ENCODE measurements around the gene CLEC20A.

- TF ChIP-seq, protein P1, sequence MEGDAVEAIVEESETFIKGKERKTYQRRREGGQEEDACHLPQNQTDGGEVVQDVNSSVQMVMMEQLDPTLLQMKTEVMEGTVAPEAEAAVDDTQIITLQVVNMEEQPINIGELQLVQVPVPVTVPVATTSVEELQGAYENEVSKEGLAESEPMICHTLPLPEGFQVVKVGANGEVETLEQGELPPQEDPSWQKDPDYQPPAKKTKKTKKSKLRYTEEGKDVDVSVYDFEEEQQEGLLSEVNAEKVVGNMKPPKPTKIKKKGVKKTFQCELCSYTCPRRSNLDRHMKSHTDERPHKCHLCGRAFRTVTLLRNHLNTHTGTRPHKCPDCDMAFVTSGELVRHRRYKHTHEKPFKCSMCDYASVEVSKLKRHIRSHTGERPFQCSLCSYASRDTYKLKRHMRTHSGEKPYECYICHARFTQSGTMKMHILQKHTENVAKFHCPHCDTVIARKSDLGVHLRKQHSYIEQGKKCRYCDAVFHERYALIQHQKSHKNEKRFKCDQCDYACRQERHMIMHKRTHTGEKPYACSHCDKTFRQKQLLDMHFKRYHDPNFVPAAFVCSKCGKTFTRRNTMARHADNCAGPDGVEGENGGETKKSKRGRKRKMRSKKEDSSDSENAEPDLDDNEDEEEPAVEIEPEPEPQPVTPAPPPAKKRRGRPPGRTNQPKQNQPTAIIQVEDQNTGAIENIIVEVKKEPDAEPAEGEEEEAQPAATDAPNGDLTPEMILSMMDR (tag by site-specific recombination; IDR thresholded peaks at IDR 0.05): no peak
- no peak for TF ChIP-seq ZNF133 (tag by site-specific recombination; IDR thresholded peaks at IDR 0.05)
- TF ChIP-seq, protein P2, sequence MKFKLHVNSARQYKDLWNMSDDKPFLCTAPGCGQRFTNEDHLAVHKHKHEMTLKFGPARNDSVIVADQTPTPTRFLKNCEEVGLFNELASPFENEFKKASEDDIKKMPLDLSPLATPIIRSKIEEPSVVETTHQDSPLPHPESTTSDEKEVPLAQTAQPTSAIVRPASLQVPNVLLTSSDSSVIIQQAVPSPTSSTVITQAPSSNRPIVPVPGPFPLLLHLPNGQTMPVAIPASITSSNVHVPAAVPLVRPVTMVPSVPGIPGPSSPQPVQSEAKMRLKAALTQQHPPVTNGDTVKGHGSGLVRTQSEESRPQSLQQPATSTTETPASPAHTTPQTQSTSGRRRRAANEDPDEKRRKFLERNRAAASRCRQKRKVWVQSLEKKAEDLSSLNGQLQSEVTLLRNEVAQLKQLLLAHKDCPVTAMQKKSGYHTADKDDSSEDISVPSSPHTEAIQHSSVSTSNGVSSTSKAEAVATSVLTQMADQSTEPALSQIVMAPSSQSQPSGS (tag by site-specific recombination; IDR thresholded peaks at IDR 0.05; ENCODE audit: low read depth): no peak
- TF ChIP-seq ZNF660 (tag by site-specific recombination; IDR thresholded peaks at IDR 0.05): no peak
- TF ChIP-seq, protein P3, sequence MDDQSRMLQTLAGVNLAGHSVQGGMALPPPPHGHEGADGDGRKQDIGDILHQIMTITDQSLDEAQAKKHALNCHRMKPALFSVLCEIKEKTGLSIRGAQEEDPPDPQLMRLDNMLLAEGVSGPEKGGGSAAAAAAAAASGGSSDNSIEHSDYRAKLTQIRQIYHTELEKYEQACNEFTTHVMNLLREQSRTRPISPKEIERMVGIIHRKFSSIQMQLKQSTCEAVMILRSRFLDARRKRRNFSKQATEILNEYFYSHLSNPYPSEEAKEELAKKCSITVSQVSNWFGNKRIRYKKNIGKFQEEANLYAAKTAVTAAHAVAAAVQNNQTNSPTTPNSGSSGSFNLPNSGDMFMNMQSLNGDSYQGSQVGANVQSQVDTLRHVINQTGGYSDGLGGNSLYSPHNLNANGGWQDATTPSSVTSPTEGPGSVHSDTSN (CRISPR knock-in tag; IDR thresholded peaks at IDR 0.05): no peak
- TF ChIP-seq ZNF239 (tag by site-specific recombination; IDR thresholded peaks at IDR 0.05): no peak
- TF ChIP-seq ZNF514 (tag by site-specific recombination; IDR thresholded peaks at IDR 0.05): no peak
- TF ChIP-seq SP2 (tag by site-specific recombination; IDR thresholded peaks at IDR 0.05): no peak
- no peak for TF ChIP-seq ZNF350 (tag by site-specific recombination; IDR thresholded peaks at IDR 0.05)
- no peak for TF ChIP-seq REST (tag by site-specific recombination; IDR thresholded peaks at IDR 0.05)
Measured at GRCh38 chr1:178534137-178534868, 37.5 kb upstream of the CLEC20A start.
